Measurements from ENCODE around the gene FAM200C. TPM values are rescaled to one million over a fixed set of nuclear protein-coding genes. Genes with fewer than 3 reads are reported as not detected.
"Not testable (repeated sequence)": the region's sequence is repeated elsewhere in the genome, so short reads cannot be mapped to it uniquely, and the experiment has no call there.

Gene FAM200C
- total RNA-seq, 2 donors from 2014 or later = 3.3 to 4.2 TPM

DNA sequence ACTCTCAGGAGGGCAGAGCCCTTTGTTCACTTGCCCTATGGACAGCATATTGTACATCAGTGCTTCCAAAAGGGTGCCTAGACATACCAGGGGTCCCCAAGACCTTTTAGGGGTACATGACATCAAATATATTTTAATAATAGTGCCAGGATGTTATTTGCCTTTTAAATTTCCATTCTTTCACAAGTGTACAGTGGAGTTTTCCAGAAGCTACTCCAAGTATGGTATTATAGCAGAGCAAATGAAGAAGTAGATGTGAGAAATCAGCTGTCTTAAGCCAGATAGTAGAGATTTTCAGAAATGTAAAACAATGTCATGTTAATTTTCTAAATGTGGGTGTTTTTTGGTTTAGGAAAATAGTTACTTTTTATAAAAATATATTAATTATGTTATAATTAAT is 37.4 kb upstream of the FAM200C start:
- Histone ChIP-seq H3K27me3 (no peaks in the 10 kb centered on the region), H3K4me3 (no peak overlapping the region), H3K36me3 (no peaks in the 10 kb centered on the region), H3K9me3 (no peaks in the 10 kb centered on the region), H3K4me1 (peaks cover 0 to 10% of the 10 kb centered on the region in 2 donors), H3K27ac (no peak overlapping the region)
- DNase-seq (ENCODE audit: low spot score) = no peak
- TF ChIP-seq, protein P1, sequence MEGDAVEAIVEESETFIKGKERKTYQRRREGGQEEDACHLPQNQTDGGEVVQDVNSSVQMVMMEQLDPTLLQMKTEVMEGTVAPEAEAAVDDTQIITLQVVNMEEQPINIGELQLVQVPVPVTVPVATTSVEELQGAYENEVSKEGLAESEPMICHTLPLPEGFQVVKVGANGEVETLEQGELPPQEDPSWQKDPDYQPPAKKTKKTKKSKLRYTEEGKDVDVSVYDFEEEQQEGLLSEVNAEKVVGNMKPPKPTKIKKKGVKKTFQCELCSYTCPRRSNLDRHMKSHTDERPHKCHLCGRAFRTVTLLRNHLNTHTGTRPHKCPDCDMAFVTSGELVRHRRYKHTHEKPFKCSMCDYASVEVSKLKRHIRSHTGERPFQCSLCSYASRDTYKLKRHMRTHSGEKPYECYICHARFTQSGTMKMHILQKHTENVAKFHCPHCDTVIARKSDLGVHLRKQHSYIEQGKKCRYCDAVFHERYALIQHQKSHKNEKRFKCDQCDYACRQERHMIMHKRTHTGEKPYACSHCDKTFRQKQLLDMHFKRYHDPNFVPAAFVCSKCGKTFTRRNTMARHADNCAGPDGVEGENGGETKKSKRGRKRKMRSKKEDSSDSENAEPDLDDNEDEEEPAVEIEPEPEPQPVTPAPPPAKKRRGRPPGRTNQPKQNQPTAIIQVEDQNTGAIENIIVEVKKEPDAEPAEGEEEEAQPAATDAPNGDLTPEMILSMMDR (IDR thresholded peaks at IDR 0.05) = no peak

DNA sequence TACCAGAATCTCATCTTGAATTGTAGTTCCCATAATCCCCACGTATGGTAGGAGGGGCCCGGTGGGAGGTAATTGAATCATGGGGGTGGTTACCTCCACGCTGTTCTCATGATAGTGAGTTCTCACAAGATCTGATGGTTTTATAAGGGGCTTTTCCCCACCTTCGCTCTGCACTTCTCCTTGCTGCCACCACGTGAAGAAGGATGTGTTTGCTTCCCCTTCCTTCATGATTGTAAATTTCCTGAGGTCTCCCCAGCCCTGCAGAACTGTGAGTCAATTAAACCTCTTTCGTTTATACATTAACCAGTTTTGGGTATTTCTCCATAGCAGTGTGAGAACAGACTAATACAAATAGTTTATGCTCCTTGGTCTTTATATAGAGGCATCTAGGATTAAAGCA is 36.8 kb upstream of the FAM200C start:
- not testable (repeated sequence) for DNase-seq (ENCODE audit: low spot score); H3K4me1 ChIP-seq; H3K27ac ChIP-seq; H3K9me3 ChIP-seq; H3K36me3 ChIP-seq; H3K27me3 ChIP-seq; H3K4me3 ChIP-seq

DNA sequence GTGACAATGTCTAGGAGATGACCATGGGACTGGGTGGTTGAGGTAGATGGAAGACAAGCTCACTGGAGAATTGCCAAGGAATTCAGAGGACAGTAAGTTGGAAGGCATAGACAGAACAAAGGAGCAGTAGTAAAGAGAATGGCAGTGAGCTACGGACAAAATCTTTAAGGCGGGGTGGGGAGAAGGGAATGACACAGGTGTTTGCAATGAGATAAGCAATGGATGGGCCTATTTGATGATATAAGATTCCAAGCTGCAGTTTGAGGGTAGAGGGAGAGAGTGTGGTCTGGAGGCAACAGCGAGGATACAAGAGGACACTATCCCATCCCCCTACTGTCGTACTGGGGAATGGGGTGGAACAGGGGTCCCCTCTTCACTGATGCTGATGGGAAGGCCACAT is 36.2 kb upstream of the FAM200C start:
- Histone ChIP-seq H3K27ac (no peak overlapping the region), H3K9me3 (no peaks in the 10 kb centered on the region), H3K4me3 (no peak overlapping the region), H3K27me3 (no peaks in the 10 kb centered on the region), H3K36me3 (no peaks in the 10 kb centered on the region), H3K4me1 (peaks cover 0 to 10% of the 10 kb centered on the region in 2 donors)
- DNase-seq (ENCODE audit: low spot score) = no peak
- TF ChIP-seq, protein P1 (IDR thresholded peaks at IDR 0.05) = no peak

DNA sequence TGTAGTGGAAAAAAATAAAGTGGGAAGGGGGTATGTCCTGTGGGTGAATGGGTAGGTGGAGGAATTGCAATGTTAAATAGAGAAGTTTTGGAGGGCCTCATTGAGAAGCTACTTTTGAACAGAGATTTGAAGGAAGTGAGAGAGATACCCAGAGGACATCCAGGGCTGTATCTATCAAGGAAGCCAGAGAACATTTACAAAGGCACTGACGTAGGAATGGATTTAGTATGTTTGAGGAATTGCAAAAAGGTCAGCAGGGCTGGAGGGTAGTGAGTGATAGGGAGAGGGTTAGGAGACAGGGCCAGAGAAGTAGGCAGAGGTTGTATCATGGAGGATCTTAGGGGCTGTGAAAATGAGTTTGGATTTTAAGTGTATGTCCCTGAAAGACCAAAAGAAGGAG is 35.7 kb upstream of the FAM200C start:
- TF ChIP-seq, protein P1 (IDR thresholded peaks at IDR 0.05) = no peak
- DNase-seq (ENCODE audit: low spot score) = no peak
- Histone ChIP-seq H3K4me1 (peaks cover 0 to 10% of the 10 kb centered on the region in 2 donors), H3K9me3 (no peaks in the 10 kb centered on the region), H3K36me3 (no peaks in the 10 kb centered on the region), H3K27ac (no peak overlapping the region), H3K4me3 (no peak overlapping the region), H3K27me3 (no peaks in the 10 kb centered on the region)

DNA sequence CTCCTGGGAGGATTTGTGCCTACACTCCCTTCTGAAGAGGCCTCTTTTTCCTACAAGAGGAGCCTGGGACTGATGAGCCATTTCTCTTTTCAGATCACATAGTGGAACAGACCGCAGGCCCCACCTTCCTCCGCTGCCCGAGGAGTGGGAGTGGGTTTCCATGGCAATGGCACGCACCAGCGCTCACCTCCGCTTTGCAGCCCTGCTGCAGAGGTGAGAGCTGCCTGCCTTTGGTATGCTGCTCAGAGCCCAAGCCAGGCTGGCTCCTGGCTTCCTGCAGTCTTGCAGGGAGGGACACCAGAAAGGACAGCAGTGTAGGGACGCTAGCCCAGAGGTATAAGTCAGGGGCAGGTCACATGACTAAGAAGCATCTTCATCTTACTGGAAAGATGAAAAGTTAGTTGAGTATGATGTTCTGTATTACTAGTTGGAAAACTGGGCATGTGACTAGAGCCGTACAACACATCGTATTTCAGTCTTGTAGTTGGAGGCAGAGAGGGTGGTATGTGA is 34.2 kb upstream of the FAM200C start:
- TF ChIP-seq, protein P1 (IDR thresholded peaks at IDR 0.05) = no peak
- H3K36me3 ChIP-seq = no peaks in the 10 kb centered on the region
- no peaks in the 10 kb centered on the region for H3K27me3 ChIP-seq
- peaks cover 0 to 7% of the 10 kb centered on the region in 2 donors for H3K4me1 ChIP-seq
- no peak for DNase-seq (ENCODE audit: low spot score)
- H3K27ac ChIP-seq = no peak overlapping the region
- H3K4me3 ChIP-seq = no peak overlapping the region
- no peaks in the 10 kb centered on the region for H3K9me3 ChIP-seq

DNA sequence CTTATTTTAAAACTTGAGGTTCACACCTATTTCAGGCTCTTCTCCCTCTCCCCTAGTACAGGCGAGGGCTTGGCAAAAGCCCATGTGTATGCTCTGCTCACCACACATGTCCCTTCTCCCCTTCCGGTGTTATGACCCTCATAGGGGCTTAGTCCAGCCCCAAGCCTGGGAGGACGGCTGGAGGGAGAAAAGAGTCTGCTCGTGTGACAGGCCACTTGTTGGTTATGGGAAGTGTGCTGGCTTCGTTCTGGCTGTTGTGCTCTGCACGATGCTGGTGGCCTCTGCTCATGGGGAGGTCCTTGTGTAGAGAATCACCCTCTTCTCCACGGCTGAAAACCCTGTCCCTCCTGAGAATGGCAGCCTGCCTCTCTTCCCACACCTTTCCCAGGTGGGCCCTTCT is 32.9 kb upstream of the FAM200C start:
- Histone ChIP-seq H3K27me3 (no peaks in the 10 kb centered on the region), H3K9me3 (no peaks in the 10 kb centered on the region), H3K36me3 (no peaks in the 10 kb centered on the region), H3K27ac (no peak overlapping the region), H3K4me1 (no peaks in the 10 kb centered on the region), H3K4me3 (no peak overlapping the region)
- TF ChIP-seq, protein P1 (IDR thresholded peaks at IDR 0.05) = no peak
- no peak for DNase-seq (ENCODE audit: low spot score)

Measured in right atrium auricular region (tissue), 2 donors.